Measurements from ENCODE around the gene CHST5.

GRCh38 chr16:75537776-75538175 is 1.9 kb upstream of the CHST5 start:
- TF ChIP-seq TAF1 (IDR thresholded peaks at IDR 0.05; ENCODE audit: low read depth, low read length) (no peak), POLR2A (IDR thresholded peaks at IDR 0.05; ENCODE audit: low read depth, low read length) (no peak)
